AG04450 (cell line): Measurements from ENCODE around the gene SPECC1L. TPM values are rescaled to one million over a fixed set of nuclear protein-coding genes. Genes with fewer than 3 reads are reported as not detected.

ENCODE experiments used
- CTCF ChIA-PET: fragments of 300-600, 350-600 bp; formaldehyde crosslinking; extraction: SDS; loops from one replicate; lab custom pipeline; 2022; ENCODE audit warnings: antibody characterized with exemption, inconsistent platforms; lab: Charles Lee
- POLR2A ChIA-PET: fragments of 350-600 bp; formaldehyde crosslinking; extraction: SDS; loops from one replicate; lab custom pipeline; 2021; ENCODE audit warnings: antibody characterized with exemption, inconsistent platforms; lab: Yijun Ruan, JAX
- DNase-seq: peaks from one replicate; pipeline ENCODE4 v3.0.0-alpha.2; 2011; ENCODE audit warnings: low read depth, low spot score
- H3K27ac ChIP-seq: one replicate; pipeline ENCODE4 v1.5.1; 2012; ENCODE audit warnings: low read depth, low read length, control low read depth
- H3K27me3 ChIP-seq: one replicate; pipeline ENCODE4 v1.6.0; 2012; ENCODE audit warnings: low read length; ENCODE audit not compliant: control insufficient read depth, insufficient read depth
- H3K4me3 ChIP-seq: 2 replicates; pipeline ENCODE4 v1.5.1; 2011; ENCODE audit warnings: mild to moderate bottlenecking, low read depth, low read length, control low read depth
- H3K9me3 ChIP-seq: 2 replicates; pipeline ENCODE4 v1.5.1; 2012; ENCODE audit warnings: low read length; ENCODE audit not compliant: control insufficient read depth, insufficient read depth
- polyA plus RNA-seq: library from polyadenylated mRNA; depleted of rRNA; stranded (reverse); fragments of >200 nt; gene quantifications from 2 replicates; pipeline ENCODE4 v1.2.3, GENCODE V29; 2011
- TF ChIP-seq, protein P1 (sequence below): IDR thresholded peaks from 2 replicates; pipeline ENCODE4 v1.5.1; 2011; ENCODE audit warnings: low read depth, low read length, control low read depth, inconsistent platforms

SPECC1L gene
- polyA plus RNA-seq, 1 experiment = 36.4 TPM

DNA sequence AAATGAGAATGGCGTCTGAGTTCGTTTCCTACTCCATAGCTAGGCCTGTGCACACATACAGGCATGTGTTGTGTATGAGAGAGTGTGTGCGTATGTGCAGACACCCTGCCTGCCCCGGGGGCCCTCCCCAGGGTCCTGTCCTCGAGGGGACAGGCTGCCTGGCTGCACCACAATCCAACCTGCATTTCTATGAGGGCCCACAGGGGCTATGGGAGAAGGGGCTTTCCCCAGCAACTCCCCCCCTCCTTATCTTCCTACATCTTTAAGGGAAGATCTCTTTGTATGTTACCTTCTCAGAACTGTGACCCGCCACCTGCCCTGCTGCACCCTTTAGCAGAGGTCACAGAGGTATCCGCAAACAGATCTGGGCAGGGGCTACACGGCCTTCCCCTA, 171.7 kb downstream of the SPECC1L start:
- Histone ChIP-seq H3K4me3 (no peak overlapping the region), H3K27ac (no peak overlapping the region), H3K27me3 (no peaks in the 10 kb centered on the region), H3K9me3 (no peaks in the 10 kb centered on the region; the same call in 1 of the 2 replicates)
- no peak for DNase-seq
- TF ChIP-seq, protein P1, sequence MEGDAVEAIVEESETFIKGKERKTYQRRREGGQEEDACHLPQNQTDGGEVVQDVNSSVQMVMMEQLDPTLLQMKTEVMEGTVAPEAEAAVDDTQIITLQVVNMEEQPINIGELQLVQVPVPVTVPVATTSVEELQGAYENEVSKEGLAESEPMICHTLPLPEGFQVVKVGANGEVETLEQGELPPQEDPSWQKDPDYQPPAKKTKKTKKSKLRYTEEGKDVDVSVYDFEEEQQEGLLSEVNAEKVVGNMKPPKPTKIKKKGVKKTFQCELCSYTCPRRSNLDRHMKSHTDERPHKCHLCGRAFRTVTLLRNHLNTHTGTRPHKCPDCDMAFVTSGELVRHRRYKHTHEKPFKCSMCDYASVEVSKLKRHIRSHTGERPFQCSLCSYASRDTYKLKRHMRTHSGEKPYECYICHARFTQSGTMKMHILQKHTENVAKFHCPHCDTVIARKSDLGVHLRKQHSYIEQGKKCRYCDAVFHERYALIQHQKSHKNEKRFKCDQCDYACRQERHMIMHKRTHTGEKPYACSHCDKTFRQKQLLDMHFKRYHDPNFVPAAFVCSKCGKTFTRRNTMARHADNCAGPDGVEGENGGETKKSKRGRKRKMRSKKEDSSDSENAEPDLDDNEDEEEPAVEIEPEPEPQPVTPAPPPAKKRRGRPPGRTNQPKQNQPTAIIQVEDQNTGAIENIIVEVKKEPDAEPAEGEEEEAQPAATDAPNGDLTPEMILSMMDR = no peak
- ChIA-PET POLR2A (no interaction called here), CTCF (no interaction called here)

GRCh38 chr22:24443668-24444067, 173.0 kb downstream of the SPECC1L start:
- H3K9me3 ChIP-seq = no peaks in the 10 kb centered on the region; the same call in 1 of the 2 replicates
- TF ChIP-seq, protein P1 = no peak
- no peak for DNase-seq
- no peak overlapping the region for H3K27ac ChIP-seq
- ChIA-PET POLR2A (interaction anchor here (0.6 kb wide), 1 partner anchor 41 kb away, joined by 3 read pairs; no protein-coding TSS in a partner anchor), CTCF (no interaction called here)
- no peak overlapping the region for H3K4me3 ChIP-seq
- H3K27me3 ChIP-seq = no peaks in the 10 kb centered on the region

DNA sequence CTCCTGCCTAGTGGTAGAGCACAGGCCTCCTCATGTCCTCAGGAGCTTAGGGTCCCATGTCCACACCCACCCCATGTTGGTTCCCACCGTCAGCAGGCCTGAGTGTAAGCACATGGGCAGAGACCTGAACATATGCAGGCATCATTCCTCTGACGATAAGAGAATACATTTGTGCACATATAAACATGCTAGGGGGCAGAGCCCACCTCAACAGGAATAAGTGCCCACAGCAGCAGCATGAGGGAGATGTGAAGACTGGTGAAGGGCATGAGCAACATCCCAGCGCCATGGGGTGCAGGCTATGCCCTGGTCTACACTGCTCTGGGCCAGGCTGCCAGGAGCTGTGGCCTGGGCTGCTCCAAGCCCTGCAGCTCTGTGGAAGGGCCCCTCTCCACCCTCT, 173.6 kb downstream of the SPECC1L start:
- Histone ChIP-seq H3K9me3 (no peaks in the 10 kb centered on the region; the same call in 1 of the 2 replicates), H3K4me3 (no peak overlapping the region), H3K27ac (no peak overlapping the region), H3K27me3 (no peaks in the 10 kb centered on the region)
- no peak for DNase-seq
- TF ChIP-seq, protein P1 = no peak
- POLR2A ChIA-PET = no interaction called here
- CTCF ChIA-PET = interaction anchor here (0.6 kb wide), 1 partner anchor 169 kb away, joined by 4 read pairs; no protein-coding TSS in a partner anchor

- CTCF ChIA-PET = no interaction called here
- DNase-seq = no peak
- POLR2A ChIA-PET = no interaction called here
- TF ChIP-seq, protein P1 = no peak
- H3K27me3 ChIP-seq = no peaks in the 10 kb centered on the region
- no peak overlapping the region for H3K4me3 ChIP-seq
- no peaks in the 10 kb centered on the region; the same call in 1 of the 2 replicates for H3K9me3 ChIP-seq
- no peak overlapping the region for H3K27ac ChIP-seq
Measured at GRCh38 chr22:24444729-24445466, 174.3 kb downstream of the SPECC1L start.
